Liver (tissue), 9 donors: ENCODE measurements around the gene PANX1. TPM values are rescaled to one million over a fixed set of nuclear protein-coding genes. Genes with fewer than 3 reads are reported as not detected.

Experiments used
- DNase-seq: peaks from one replicate; pipeline ENCODE4 v3.0.0-alpha.2; 2017; ENCODE audit warnings: low spot score
- H3K27ac ChIP-seq, 2 donors: one replicate each; pipeline ENCODE4 v1.7.0; 2013; ENCODE audit warnings: inconsistent platforms in 2 of 2, low read length in 2 of 2, control low read depth in 1 of 2, low read depth in 1 of 2, mild to moderate bottlenecking in 1 of 2
- H3K27me3 ChIP-seq, 4 donors: one replicate each; pipeline versions ENCODE4 v1.6.1 to v1.7.0; 2013; ENCODE audit warnings: low read length in 3 of 4, inconsistent platforms in 1 of 4, mild to moderate bottlenecking in 1 of 4, moderate library complexity in 1 of 4; ENCODE audit not compliant: control insufficient read depth in 4 of 4, insufficient read depth in 4 of 4
- H3K36me3 ChIP-seq, 4 donors: one replicate each; pipeline versions ENCODE4 v1.6.1 to v1.7.0; 2013; ENCODE audit warnings: low read length in 3 of 4, mild to moderate bottlenecking in 3 of 4, low read depth in 1 of 4, moderate library complexity in 1 of 4; ENCODE audit not compliant: control insufficient read depth in 4 of 4, insufficient read depth in 3 of 4
- H3K4me1 ChIP-seq, 4 donors: one replicate each; pipeline versions ENCODE4 v1.6.1 to v1.7.0; 2013; ENCODE audit warnings: low read length in 3 of 4, mild to moderate bottlenecking in 3 of 4, moderate library complexity in 1 of 4; ENCODE audit not compliant: control insufficient read depth in 4 of 4, insufficient read depth in 4 of 4
- H3K4me3 ChIP-seq, 3 donors: one replicate each; pipeline versions ENCODE4 v1.6.1 to v1.7.0; 2013; ENCODE audit warnings: low read length in 3 of 3, control low read depth in 1 of 3, low read depth in 1 of 3, mild to moderate bottlenecking in 1 of 3
- H3K9ac ChIP-seq, 2 donors: one replicate each; pipeline ENCODE4 v1.7.0; 2013; ENCODE audit warnings: low read length in 2 of 2, mild to moderate bottlenecking in 2 of 2, moderate library complexity in 2 of 2, control low read depth in 1 of 2, low read depth in 1 of 2
- H3K9me3 ChIP-seq, 4 donors: one replicate each; pipeline versions ENCODE4 v1.6.1 to v1.7.0; 2013; ENCODE audit warnings: low read length in 3 of 4; ENCODE audit not compliant: control insufficient read depth in 4 of 4
- CTCF ChIP-seq: fragments of 150-350 bp; IDR thresholded peaks from 2 replicates; pipeline ENCODE4 v1.5.1; 2017; ENCODE audit warnings: improper control_type of control experiment, low read depth, low read length; ENCODE audit not compliant: missing input control
- EGR1 ChIP-seq, 2 donors: IDR thresholded peaks; 2 replicates each; pipeline ENCODE4 v1.6.1; 2016 to 2018; ENCODE audit warnings: antibody characterized with exemption in 2 of 2, low read depth in 2 of 2
- FOXA1 ChIP-seq: IDR thresholded peaks from 2 replicates; pipeline ENCODE4 v1.6.1; 2016; ENCODE audit warnings: antibody characterized with exemption
- FOXA2 ChIP-seq: IDR thresholded peaks from 2 replicates; pipeline ENCODE4 v1.6.1; 2016; ENCODE audit warnings: antibody characterized with exemption
- GABPA ChIP-seq, 2 donors: IDR thresholded peaks in 1 of 2; conservative IDR thresholded peaks in 1 of 2; 2 replicates each; pipeline ENCODE4 v1.6.1; 2016; ENCODE audit warnings: antibody characterized with exemption in 2 of 2, mild to moderate bottlenecking in 1 of 2, moderate library complexity in 1 of 2
- HNF4A ChIP-seq, 2 donors: conservative IDR thresholded peaks; 2 replicates each; pipeline ENCODE4 v1.6.1; 2016; ENCODE audit warnings: antibody characterized with exemption in 2 of 2, mild to moderate bottlenecking in 2 of 2
- HNF4G ChIP-seq: IDR thresholded peaks from 2 replicates; pipeline ENCODE4 v1.6.1; 2016; ENCODE audit warnings: antibody characterized with exemption
- JUND ChIP-seq, 2 donors: IDR thresholded peaks; 2 replicates each; pipeline ENCODE4 v1.6.1; 2016; ENCODE audit warnings: antibody characterized with exemption in 2 of 2
- NR2F2 ChIP-seq: IDR thresholded peaks from 2 replicates; pipeline ENCODE4 v1.6.1; 2016; ENCODE audit warnings: antibody characterized with exemption
- RAD21 ChIP-seq, 2 donors: IDR thresholded peaks; 2 replicates each; pipeline ENCODE4 v1.6.1; 2016; ENCODE audit warnings: antibody characterized with exemption in 2 of 2, mild to moderate bottlenecking in 2 of 2
- REST ChIP-seq: IDR thresholded peaks from 2 replicates; pipeline ENCODE4 v1.6.1; 2016; ENCODE audit warnings: antibody characterized with exemption, mild to moderate bottlenecking
- RXRA ChIP-seq, 2 donors: IDR thresholded peaks; 2 replicates each; pipeline ENCODE4 v1.6.1; 2017 to 2018; ENCODE audit warnings: antibody characterized with exemption in 2 of 2, mild to moderate bottlenecking in 1 of 2
- SP1 ChIP-seq: IDR thresholded peaks from 2 replicates; pipeline ENCODE4 v1.6.1; 2018; ENCODE audit warnings: antibody characterized with exemption, mild to moderate bottlenecking
- TAF1 ChIP-seq: conservative IDR thresholded peaks from 2 replicates; pipeline ENCODE4 v1.6.1; 2016; ENCODE audit warnings: antibody characterized with exemption, mild to moderate bottlenecking
- YY1 ChIP-seq: IDR thresholded peaks from 2 replicates; pipeline ENCODE4 v1.6.1; 2016; ENCODE audit warnings: antibody characterized with exemption, mild to moderate bottlenecking
- ZBTB33 ChIP-seq: IDR thresholded peaks from 2 replicates; pipeline ENCODE4 v1.6.1; 2016; ENCODE audit warnings: antibody characterized with exemption
- WGBS: extraction: QIAGEN DNeasy Blood & Tissue Kit; methylation state at CpG from one replicate; pipeline ENCODE4 v1.1.7; 2013; 5-methylcytosine and 5-hydroxymethylcytosine counted together
- polyA plus RNA-seq, 2 donors: library from polyadenylated mRNA; stranded (reverse) in 1 of 2; unstranded in 1 of 2; fragments of 200-250 nt in 1 of 2; fragments of >200 nt in 1 of 2; fragmentation: Nextera tagmentation in 1 of 2; extraction: Ambion mirVana in 1 of 2; gene quantifications; one replicate each; pipeline versions ENCODE4 v1.2.1 to v1.2.3, GENCODE V29; 2013 to 2015
- total RNA-seq, 2 donors: library from RNA; depleted of rRNA; stranded (reverse); fragments of >200 nt; gene quantifications; one replicate each; pipeline ENCODE4 v1.2.3, GENCODE V29; 2014
- TF ChIP-seq, protein P1 (sequence below): IDR thresholded peaks from 2 replicates; pipeline ENCODE4 v1.6.1; 2016; ENCODE audit warnings: antibody characterized with exemption
- TF ChIP-seq, protein P2 (sequence below): IDR thresholded peaks from 2 replicates; pipeline ENCODE4 v1.6.1; 2016; ENCODE audit warnings: antibody characterized with exemption
- donor health status: healthy.
- donor health status: healthy.
- donor health status: healthy.
- donor health status: healthy.
- donor health status: healthy.

Gene PANX1
- total and polyA plus RNA-seq, 4 donors: 6.4 to 14.1 (median 8.4) TPM

DNA sequence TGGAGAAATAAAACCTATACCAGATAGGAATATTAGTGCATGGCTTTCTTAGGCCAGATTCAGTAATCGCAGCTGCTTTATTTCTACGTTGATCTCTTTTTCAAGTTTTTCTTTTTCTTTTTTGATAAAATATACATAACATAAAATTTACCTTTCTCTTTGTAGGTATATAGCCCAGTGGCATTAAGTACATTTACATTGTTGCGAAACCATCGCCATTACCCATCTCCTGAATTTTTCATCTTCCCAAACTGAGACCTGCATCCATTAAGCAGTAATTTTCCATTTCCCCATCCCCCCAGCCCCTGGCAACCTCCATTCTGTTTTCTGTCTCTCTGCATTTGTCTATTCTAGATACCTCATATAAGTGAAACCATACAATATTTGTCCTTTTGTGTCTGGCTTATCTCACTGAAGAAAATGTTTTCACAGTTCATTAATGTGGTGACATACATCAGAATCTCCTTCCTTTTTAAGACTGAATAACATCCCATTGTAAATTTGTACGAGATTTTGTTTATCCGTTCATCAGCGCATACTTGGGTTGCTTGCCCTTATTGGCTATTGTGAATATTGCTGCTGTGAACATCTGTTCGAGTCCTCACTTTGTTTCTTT, 41.4 kb downstream of the PANX1 start:
- H3K4me3 ChIP-seq: no peak overlapping the region
- H3K27ac ChIP-seq: no peak overlapping the region
- no peak overlapping the region for H3K9ac ChIP-seq
- H3K9me3 ChIP-seq: no peaks in the 10 kb centered on the region
- H3K4me1 ChIP-seq: no peaks in the 10 kb centered on the region
- H3K27me3 ChIP-seq: no peaks in the 10 kb centered on the region
- H3K36me3 ChIP-seq: no peaks in the 10 kb centered on the region
- no peak for TF ChIP-seq REST
- no peak for TF ChIP-seq FOXA2
- no peak for TF ChIP-seq GABPA (IDR thresholded peaks at IDR 0.05 in 1 of 2, conservative IDR thresholded peaks at IDR 0.05 in 1 of 2)
- TF ChIP-seq RAD21 (IDR thresholded peaks at IDR 0.05): no peak
- TF ChIP-seq FOXA1: no peak
- TF ChIP-seq CTCF: no peak
- TF ChIP-seq HNF4G: no peak
- TF ChIP-seq, protein P1, sequence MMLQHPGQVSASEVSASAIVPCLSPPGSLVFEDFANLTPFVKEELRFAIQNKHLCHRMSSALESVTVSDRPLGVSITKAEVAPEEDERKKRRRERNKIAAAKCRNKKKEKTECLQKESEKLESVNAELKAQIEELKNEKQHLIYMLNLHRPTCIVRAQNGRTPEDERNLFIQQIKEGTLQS: no peak
- no peak for TF ChIP-seq JUND (IDR thresholded peaks at IDR 0.05)
- no peak for TF ChIP-seq SP1
- no peak for TF ChIP-seq YY1
- TF ChIP-seq, protein P2, sequence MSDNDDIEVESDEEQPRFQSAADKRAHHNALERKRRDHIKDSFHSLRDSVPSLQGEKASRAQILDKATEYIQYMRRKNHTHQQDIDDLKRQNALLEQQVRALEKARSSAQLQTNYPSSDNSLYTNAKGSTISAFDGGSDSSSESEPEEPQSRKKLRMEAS: no peak
- no peak for TF ChIP-seq NR2F2
- no peak for TF ChIP-seq ZBTB33
- no peak for TF ChIP-seq RXRA (IDR thresholded peaks at IDR 0.05)
- 96% methylated on average over 8 of the region's 8 CpGs for WGBS
- DNase-seq: no peak

DNA sequence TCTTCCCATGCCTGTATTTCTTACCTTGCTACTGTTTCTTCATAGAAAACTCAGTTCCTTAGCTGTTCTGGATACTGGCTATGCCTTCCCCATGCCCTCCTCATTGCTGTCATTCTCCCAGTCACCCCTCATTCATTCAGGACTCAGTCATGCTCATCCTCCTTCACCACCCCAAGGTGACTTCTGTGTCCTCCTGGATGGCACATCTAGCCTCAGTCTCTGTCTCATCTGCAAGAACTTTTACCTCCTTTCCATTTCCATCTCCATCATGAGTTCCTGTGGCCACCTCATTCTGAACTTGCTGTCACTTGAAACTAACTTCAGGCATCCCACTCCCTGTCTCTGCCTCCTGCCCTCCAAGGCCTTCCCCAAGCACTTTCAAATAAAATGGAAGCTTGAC, 42.3 kb downstream of the PANX1 start:
- TF ChIP-seq RXRA (IDR thresholded peaks at IDR 0.05) (no peak), JUND (IDR thresholded peaks at IDR 0.05) (no peak), ZBTB33 (no peak), GABPA (IDR thresholded peaks at IDR 0.05 in 1 of 2, conservative IDR thresholded peaks at IDR 0.05 in 1 of 2) (no peak), EGR1 (IDR thresholded peaks at IDR 0.05; ENCODE audit: low read depth in 2 of 2) (no peak), SP1 (no peak), FOXA2 (no peak), RAD21 (IDR thresholded peaks at IDR 0.05) (no peak), HNF4G (no peak), TAF1 (no peak), HNF4A (conservative IDR thresholded peaks at IDR 0.05) (no peak), YY1 (no peak), FOXA1 (no peak), REST (no peak), NR2F2 (no peak)
- Histone ChIP-seq H3K27ac (no peak overlapping the region), H3K9me3 (no peaks in the 10 kb centered on the region), H3K9ac (no peak overlapping the region), H3K4me3 (no peak overlapping the region), H3K4me1 (no peaks in the 10 kb centered on the region), H3K36me3 (no peaks in the 10 kb centered on the region), H3K27me3 (no peaks in the 10 kb centered on the region)
- no peak for DNase-seq
